Measurements from ENCODE around the gene PPP3CA. TPM values are rescaled to one million over a fixed set of nuclear protein-coding genes. Genes with fewer than 3 reads are reported as not detected.

The PPP3CA gene
- polyA plus RNA-seq: 18.0 TPM

DNA sequence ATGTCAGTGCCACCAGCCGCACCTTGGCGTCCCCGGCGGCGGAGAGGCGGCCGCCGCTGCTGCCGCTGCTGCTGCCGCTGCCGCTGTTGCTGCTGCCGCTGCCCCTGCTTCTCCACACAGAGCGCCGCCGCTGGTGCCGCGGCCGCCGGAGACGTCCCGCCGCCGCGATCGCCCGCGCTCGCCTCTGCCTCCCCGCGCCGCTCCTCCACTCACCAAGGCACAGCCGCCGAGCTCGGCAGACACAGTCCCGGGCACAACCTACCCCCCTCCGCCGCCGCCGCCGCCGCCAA, at the start of gene PPP3CA:
TSS of gene PPP3CA (minus strand) at position 260 of the 290 bp plus-strand sequence.
- peaks cover 25 to 38% (median 33%) of the 10 kb centered on the region in 3 donors for H3K4me1 Mint-ChIP-seq
- no peaks in the 10 kb centered on the region for H3K9me3 Mint-ChIP-seq
- H3K4me3 Mint-ChIP-seq: peak within 1 kb of the TSS; percentile 94 to 99 (median 96)
- no peaks in the 10 kb centered on the region for H3K36me3 Mint-ChIP-seq
- H3K27me3 Mint-ChIP-seq: no peaks in the 10 kb centered on the region
- peak within 1 kb of the TSS; percentile 92 to 97 (median 95) for H3K27ac Mint-ChIP-seq

DNA sequence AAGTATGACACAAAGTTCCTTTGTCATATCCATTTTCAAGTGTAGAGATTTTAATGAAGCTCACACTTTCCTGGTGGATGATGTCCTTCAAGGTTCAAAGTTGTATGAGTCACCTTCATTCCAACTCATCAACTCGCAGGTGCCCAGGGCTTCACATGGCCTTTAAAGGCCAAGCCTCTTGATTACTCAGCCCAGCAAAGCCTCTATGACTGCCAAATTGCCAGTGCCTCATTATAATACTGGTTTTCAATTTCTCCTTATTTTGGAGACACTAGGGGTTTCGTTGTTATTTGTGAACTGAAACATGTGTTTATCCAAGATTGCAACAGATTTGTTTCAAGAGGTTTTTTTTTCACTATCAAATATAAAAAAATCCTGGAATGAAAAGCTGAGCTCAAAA, 45.9 kb upstream of the PPP3CA start:
- Mint-ChIP-seq H3K27ac (no peak overlapping the region), H3K27me3 (no peaks in the 10 kb centered on the region), H3K36me3 (peaks cover 7% of the 10 kb centered on the region), H3K4me3 (no peak overlapping the region), H3K4me1 (no peaks in the 10 kb centered on the region), H3K9me3 (no peaks in the 10 kb centered on the region)

DNA sequence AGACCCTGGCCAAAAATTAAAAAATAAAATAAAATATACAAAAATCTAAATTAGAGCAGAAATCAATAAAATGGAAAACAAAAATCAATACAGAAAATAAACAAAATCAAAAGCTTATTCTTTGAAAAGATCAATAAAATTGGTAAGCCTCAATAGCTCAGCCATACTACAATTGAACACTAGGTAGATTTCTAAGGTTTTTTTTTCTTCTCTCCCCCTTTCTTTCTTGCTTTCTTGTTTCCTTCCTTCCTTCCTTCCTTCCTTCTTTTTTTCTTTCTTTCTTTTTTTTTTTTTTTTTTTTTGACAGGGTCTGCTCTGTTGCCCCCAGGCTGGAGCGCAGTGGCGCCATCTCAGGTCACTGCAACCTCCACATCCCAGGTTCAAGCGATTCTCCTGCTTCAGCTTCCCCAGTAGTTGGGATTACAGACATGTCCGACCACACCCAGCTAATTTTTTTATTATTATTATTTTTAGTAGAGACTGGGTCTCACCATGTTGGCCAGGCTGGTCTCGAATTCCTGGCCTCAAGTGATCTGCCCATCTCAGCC, 23.4 kb upstream of the PPP3CA start:
- peaks cover 4% of the 10 kb centered on the region for H3K36me3 Mint-ChIP-seq
- no peak overlapping the region for H3K27ac Mint-ChIP-seq
- peaks cover 0 to 12% (median 2%) of the 10 kb centered on the region in 3 donors for H3K9me3 Mint-ChIP-seq
- no peaks in the 10 kb centered on the region for H3K27me3 Mint-ChIP-seq
- H3K4me1 Mint-ChIP-seq: peaks cover 0 to 14% (median 4%) of the 10 kb centered on the region in 3 donors
- H3K4me3 Mint-ChIP-seq: no peak overlapping the region

DNA sequence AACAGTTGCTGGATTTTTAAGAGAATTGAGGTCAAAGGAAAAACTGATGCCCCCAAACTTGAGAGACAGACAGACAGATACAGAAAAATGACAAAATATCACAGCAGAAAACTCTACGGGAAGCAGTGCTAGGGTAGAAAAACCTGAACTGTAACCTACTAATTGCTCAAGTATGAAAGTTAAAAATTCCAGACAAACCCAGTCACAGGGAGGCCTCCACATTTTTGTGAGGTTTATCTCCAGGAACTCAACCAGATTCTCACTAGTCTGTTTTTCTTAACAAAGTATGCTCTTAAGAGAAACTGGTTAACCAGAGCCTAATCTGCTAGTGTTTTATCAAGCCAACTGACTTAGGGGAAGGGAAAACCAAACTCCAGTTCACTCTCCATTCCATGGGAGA, 19.9 kb upstream of the PPP3CA start:
- Mint-ChIP-seq H3K27me3 (no peaks in the 10 kb centered on the region), H3K36me3 (peaks cover 2% of the 10 kb centered on the region), H3K9me3 (peaks cover 2 to 16% (median 9%) of the 10 kb centered on the region in 3 donors), H3K4me1 (peaks cover 0 to 14% (median 4%) of the 10 kb centered on the region in 3 donors), H3K27ac (no peak overlapping the region), H3K4me3 (no peak overlapping the region)

DNA sequence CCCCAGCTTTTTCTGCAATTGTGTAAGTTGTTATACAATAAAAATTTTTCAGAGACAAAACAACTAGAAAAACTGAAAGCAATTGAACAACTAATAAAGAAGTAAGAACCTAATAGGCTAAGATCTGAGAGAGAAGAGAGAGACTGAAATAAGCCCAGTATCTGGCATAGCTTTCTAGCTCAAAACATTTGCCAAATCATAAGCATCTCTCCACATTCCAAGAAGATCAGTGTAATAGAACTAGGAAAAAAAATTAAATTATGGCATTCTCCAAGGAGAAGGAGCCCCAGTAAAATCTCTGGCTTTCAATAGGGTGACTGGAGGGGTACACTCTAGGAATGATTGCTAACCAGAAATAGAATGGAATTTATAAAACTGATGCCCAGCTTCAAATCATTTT, 19.0 kb upstream of the PPP3CA start:
- Mint-ChIP-seq H3K4me3 (no peak overlapping the region), H3K27me3 (no peaks in the 10 kb centered on the region), H3K36me3 (no peaks in the 10 kb centered on the region), H3K27ac (no peak overlapping the region), H3K9me3 (peaks cover 3 to 16% (median 9%) of the 10 kb centered on the region in 3 donors), H3K4me1 (peaks cover 0 to 14% (median 4%) of the 10 kb centered on the region in 3 donors)

DNA sequence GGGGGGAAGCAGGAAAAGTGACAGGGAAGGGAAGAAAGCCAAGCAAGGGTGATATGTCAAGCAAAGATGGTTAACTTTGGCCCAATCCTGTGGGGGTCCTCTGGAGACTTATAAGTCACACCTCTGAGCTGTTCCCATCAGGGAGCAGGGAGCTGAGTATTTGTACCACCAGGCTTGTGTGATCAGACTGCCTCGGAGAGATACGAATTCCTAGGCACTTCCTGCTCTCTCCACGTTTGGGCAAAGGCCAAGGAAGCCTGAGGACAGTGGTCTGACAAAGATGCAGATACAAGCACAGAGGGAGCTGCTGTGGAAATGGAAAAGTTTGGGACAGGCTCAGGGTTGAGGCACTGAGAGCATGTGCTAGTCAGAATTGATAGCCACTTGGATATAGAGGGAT, 10.4 kb upstream of the PPP3CA start:
- H3K27ac Mint-ChIP-seq: no peak overlapping the region

DNA sequence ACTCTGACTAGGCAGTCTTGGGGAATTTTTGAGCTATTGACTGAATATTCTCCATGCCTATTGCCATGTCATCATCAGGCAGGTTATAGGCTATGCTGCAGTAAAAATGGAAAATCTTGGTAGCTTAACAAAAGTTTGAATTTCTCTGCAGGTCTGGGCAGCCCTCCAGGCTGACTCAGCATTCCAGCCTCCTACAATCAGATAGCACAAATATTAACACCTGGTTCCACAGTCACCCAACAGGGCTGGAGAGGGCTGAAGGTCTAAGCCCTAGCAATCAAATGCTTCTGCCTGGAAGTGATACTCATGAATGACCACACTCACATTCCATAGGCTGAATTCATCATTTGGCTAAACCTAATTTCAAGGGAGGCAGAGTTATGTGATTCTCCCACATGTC, 9.6 kb upstream of the PPP3CA start:
- peaks cover 0 to 1% (median 0%) of the 10 kb centered on the region in 3 donors for H3K9me3 Mint-ChIP-seq
- peak overlapping the region in 1 of 4 donors; percentile 28 for H3K4me3 Mint-ChIP-seq
- H3K27me3 Mint-ChIP-seq: no peaks in the 10 kb centered on the region
- peaks cover 26 to 27% (median 27%) of the 10 kb centered on the region in 3 donors for H3K4me1 Mint-ChIP-seq
- no peaks in the 10 kb centered on the region for H3K36me3 Mint-ChIP-seq
- no peak overlapping the region for H3K27ac Mint-ChIP-seq

More for the DNA sequence above, 10.4 kb upstream of the PPP3CA start:
- Mint-ChIP-seq H3K36me3 (no peaks in the 10 kb centered on the region), H3K9me3 (peaks cover 0 to 1% (median 0%) of the 10 kb centered on the region in 3 donors), H3K4me1 (peaks cover 26 to 27% (median 27%) of the 10 kb centered on the region in 3 donors), H3K27me3 (no peaks in the 10 kb centered on the region), H3K4me3 (no peak overlapping the region)

DNA sequence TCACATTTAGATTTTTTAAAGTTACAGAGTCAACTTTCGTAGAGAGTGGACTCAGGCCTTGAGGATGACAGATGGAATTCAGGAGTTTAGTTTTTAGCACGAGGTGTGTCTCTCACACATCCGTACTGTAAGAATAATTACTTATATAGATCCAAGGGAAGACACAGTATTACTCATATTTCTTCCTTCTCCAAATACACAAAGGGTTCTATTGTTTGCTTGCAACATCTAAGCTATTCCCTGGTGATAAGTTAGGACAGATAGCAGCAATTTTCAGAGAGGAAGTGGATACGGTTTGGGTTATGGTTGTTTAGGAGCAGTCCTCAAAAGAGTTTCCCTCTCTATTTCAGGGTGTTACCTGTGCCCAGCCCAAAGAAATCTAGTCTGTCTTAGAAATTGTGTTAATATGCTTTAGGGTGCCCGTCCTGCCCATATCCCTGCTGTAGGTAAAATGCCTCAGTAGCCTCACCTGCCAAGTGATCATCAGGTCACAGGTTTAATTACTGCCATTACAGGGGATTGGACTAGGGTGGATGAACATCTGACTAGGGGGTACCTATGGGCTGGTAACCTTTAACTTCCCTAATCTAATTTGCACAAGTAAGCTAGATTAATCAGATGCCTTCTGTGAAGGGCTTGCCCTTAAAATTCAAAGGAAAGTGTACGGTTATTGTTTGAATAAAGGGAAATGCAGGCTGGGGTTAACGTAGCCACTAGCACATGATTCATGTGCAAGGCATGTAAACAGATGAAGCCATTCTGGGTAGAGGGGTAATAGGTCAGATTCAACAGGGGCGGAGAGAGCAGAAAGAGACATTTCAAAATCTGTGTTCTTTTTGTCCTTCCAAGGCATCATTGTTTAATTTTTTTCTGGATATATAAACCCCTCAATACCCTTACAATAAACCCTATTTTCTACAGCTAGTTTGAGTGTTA, 8.7 kb upstream of the PPP3CA start:
- Mint-ChIP-seq H3K27me3 (no peaks in the 10 kb centered on the region), H3K36me3 (no peaks in the 10 kb centered on the region), H3K4me3 (peak overlapping the region in 2 of 4 donors; percentile 36 to 65), H3K9me3 (no peaks in the 10 kb centered on the region), H3K27ac (no peak overlapping the region), H3K4me1 (peaks cover 26 to 27% (median 27%) of the 10 kb centered on the region in 3 donors)

DNA sequence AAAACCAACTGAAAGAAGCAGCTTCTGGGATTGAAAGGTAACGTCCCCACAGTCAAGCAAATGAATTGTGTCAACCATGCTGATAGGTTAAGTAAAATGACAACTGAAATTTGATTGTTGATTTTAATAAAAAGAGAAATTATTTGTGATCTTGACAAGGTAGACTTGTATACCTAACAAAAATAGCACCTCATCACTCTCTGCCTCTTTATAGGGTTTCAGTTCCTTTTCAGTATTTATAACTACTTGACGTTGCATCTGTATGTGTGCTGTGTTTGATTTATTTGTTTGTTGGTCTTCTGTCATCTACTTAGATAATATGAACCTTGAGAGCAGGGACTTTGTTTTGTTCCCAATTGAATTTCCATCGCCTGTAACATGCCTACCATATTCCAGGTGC, 7.9 kb upstream of the PPP3CA start:
- Mint-ChIP-seq H3K36me3 (no peaks in the 10 kb centered on the region), H3K9me3 (no peaks in the 10 kb centered on the region), H3K4me3 (peak overlapping the region; percentile 21 to 65 (median 30)), H3K27me3 (no peaks in the 10 kb centered on the region), H3K4me1 (peaks cover 26 to 27% (median 27%) of the 10 kb centered on the region in 3 donors), H3K27ac (peak overlapping the region in 2 of 3 donors; percentile 2 to 4)

DNA sequence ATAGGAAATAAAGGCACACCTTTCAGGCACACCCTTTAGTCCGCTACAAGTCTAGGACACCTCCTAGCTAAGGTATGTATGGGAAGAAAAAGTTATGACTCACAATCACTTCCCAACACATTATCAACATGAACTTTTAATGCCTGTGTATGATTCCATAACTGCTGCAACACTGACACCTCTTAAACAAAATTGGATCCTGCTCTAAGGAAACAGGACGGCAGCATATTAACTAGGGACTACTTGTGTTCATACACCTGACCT, 2.4 kb upstream of the PPP3CA start:
- Mint-ChIP-seq H3K27me3 (no peaks in the 10 kb centered on the region), H3K36me3 (no peaks in the 10 kb centered on the region), H3K4me3 (peak overlapping the region in 3 of 4 donors; percentile 5 to 96 (median 34)), H3K27ac (peak overlapping the region in 1 of 3 donors; percentile 92), H3K9me3 (no peaks in the 10 kb centered on the region), H3K4me1 (peaks cover 11 to 25% (median 24%) of the 10 kb centered on the region in 3 donors)

DNA sequence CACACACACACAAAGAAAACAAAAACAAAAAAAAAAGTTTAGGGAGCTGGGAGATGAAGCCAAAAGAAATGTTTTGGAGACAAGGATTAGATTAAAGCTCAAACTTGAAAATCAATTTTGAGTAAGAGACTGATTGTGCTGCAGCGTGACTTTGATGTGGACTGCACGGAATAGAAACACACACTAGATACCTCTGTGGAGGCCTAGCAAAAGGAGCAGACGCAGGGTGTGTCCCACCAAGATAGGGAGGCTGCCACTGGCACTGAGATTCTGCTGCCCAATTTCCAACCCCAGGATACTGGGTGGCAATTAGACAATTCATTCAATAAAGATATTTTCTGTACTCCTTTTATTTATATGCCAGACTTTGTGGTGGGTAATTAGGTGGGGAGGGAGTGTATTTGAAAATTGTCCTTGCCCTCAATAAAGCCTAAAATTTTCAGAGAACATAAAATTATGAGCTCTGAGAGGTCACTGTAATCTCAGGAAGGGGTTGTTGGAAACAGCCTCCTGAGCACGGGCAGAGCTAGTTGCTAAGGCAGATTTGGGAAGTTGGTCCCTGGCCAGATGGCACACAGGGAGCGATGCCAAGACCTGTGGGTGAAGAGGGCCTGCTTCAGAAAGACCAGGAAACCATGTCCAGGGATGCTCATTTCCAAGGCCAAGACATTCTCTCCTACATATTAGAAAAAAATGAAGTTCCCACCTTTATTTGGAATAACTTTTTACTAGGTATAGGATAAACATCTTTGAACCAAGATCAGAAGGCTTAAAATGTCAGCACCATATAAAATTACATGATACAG, 1.9 kb upstream of the PPP3CA start:
- peak overlapping the region; percentile 92 to 97 (median 95) for H3K27ac Mint-ChIP-seq
- no peaks in the 10 kb centered on the region for H3K27me3 Mint-ChIP-seq
- peaks cover 11 to 24% (median 23%) of the 10 kb centered on the region in 3 donors for H3K4me1 Mint-ChIP-seq
- peak overlapping the region; percentile 94 to 99 (median 96) for H3K4me3 Mint-ChIP-seq
- no peaks in the 10 kb centered on the region for H3K9me3 Mint-ChIP-seq
- H3K36me3 Mint-ChIP-seq: no peaks in the 10 kb centered on the region

DNA sequence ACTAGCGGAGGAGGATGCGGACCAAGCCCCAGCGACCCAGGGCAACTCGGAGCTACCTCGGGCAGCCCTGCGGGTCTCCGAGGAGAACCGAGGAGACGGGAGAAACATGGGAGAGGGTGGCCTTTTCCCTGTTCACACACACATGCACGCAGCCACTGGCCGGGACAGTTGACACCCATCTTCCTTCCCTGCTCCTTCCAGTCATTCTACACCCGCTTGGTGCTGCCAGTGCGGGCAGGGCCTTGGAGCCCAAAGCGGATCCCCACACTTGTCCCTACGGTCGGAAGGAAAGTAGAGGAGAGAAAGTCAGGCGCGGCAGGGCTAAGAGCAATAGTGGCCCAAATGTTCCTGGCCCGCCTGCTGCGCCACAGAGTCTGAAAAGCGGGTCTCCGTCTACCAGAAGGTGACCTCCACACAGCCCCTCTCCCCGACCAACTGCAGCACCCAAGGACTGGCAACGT, 1.1 kb upstream of the PPP3CA start:
- Mint-ChIP-seq H3K4me1 (peaks cover 13 to 26% (median 23%) of the 10 kb centered on the region in 3 donors), H3K27me3 (no peaks in the 10 kb centered on the region), H3K9me3 (no peaks in the 10 kb centered on the region), H3K27ac (peak overlapping the region; percentile 92 to 97 (median 95)), H3K36me3 (no peaks in the 10 kb centered on the region), H3K4me3 (peak overlapping the region; percentile 94 to 99 (median 96))

DNA sequence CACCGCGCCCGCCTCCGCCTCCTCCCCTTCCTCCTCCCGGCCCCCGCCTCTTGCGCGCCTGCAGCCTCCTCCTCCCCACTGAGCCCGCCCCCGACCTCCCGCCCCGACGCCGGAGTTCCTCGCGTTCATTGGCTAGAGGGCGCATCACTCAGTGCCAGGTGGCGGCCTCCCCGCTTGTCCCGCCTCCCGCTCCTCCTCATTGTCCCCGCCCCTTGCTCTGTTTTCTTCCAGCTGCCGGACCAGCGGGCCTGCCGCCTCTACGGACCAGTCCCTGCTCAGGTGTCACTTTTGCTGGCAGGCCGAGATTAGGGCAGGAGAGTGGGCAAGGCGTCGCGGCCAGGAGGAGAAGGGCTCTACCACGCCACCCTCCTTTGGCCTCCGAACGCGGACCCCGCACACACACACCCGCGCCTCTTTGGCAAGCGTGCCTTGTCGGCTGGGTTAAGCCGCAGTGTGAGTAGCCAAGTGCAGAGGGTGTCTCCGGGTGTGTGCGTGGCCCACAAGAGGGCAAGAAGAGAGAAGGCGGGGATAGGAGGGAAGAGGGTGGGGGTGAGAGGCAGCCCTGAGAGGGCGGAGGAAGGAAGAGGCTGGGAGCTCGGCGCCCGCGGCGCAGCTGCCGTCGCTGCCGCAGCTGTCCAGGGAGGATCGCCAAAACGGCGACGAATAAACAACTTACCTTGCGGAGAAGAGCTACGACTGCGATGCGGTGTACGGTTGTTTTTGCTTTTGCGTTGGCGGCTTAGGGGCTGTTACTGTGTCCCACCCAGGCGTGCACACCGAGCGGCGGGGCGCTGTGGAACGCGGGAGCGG, 436 bp upstream of the PPP3CA start:
- Mint-ChIP-seq H3K4me3 (peak overlapping the region; percentile 94 to 99 (median 96)), H3K27ac (peak overlapping the region; percentile 92 to 97 (median 95)), H3K27me3 (no peaks in the 10 kb centered on the region), H3K4me1 (peaks cover 20 to 33% (median 29%) of the 10 kb centered on the region in 3 donors), H3K36me3 (no peaks in the 10 kb centered on the region), H3K9me3 (no peaks in the 10 kb centered on the region)

All from IgD-negative memory B cell (primary cell).